COLO668 (cell line): ENCODE results near the gene PCGF1.
"Not testable (repeated sequence)": the region's sequence is repeated elsewhere in the genome, so short reads cannot be mapped to it uniquely, and the experiment has no call there.

ENCODE experiments used
- DNase-seq: peaks from one replicate; lab custom pipeline; 2025; ENCODE audit not compliant: unreplicated experiment; lab: John Stamatoyannopoulos, UW

The PCGF1 gene

DNA sequence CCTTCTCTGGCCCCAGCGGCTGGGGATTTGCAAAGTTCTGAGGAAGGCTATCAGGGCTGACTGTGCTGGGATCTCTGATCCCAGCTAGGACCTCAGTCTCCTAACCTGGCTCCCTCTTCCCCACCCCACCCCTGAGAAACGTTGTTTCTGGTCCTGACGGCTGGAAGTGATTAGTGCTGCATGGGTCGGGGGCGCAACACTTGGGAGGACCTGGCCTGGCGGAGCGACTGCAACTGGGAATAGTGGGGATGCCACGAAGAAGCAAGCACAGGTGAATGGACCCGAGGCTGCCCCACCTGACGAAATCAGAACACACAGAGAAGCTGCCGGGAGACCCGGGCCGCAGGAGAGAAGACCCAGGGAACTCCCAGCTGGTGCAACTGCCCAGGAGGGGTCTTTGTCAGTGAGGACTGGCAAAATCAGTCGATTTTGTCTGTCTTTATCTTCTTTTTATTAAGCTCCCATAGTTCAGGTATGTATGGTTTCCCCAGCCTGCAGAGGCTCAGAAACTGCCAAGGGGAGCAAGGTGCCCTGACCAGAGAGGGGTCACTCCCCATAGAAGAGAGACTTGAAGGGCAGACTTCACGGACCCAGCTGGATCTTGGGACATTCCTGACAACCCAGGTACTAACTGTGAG is 7.4 kb downstream of the PCGF1 start:
- no peak for DNase-seq

DNA sequence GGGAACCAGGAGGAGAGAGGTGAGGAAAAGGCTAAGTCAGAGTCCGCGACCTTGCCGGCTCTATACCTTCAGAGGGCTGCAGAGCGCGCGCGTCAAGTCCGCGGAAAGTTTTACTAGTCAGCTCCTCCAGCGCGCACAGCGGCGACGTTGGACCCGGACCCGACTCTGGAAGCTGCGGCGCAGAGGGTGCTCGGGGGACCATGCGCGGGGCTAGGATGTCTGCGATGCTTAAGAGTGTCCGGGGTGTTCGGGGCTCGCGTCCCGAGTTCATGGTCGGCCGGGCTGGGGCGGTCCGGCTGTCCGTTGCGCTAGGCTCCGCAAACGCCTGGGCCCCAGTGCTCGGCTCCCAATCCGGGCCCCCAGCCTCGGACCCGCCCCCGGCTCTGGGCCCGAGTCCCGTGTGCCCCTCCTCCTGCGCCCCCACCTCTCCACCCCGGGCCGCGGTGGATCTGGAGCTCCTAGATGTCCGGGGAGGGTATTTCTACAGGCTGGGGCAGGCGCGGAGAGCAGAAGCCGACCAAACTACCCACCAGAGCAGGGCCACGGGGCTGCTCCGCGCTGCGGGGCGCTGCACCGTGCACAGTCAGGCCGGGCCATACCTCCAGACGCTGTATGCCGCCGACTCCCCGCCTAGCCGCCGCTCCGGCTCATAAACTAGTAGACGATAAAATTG is 8.1 kb downstream of the PCGF1 start, which contains the start of gene LBX2:
TSS of gene LBX2 (minus strand) at position 337 of the 673 bp plus-strand sequence. CDS start at position 271, 66 bp downstream.
- DNase-seq = no peak

DNA sequence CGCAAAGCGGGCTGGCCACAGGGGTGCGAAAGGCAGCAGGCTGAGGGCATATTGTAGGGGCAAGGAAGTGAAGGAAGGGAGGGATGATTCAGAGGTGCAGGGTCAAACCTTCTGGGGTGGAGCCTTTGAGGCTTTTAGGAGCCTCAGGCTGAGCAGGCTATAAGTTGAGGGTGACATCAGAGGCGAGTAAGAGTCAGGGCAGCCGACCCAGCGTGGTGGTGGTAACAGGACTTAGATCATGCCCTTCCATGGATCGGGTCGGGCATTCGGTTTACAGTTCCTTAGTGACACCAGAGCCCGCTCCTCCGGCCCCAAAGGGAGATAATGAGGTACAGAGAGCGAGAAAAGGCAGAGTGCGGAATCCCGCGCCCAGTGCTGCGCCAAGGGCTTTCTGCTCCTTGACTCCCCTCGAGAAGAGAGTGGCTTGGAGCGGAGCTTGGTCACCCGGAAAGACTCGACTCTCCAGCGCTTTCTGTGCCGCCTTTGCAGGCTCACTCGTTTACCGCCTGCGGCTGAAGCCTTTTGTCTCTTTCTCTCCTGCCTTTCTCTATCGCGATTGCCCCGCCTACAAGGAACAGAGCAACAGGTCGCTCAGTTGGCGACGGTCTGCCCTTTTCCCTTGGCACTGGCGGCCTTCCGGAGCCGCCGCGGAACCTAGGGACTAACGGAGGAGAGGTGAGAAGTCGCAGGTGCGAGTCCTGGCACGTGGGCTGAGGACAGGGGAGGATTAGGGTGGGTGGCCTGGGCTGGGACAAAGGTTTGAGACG is 8.8 kb downstream of the PCGF1 start:
- DNase-seq = peak; percentile 60

GRCh38 chr2:74497777-74498499 is 9.6 kb downstream of the PCGF1 start:
- peak; percentile 86 for DNase-seq

DNA sequence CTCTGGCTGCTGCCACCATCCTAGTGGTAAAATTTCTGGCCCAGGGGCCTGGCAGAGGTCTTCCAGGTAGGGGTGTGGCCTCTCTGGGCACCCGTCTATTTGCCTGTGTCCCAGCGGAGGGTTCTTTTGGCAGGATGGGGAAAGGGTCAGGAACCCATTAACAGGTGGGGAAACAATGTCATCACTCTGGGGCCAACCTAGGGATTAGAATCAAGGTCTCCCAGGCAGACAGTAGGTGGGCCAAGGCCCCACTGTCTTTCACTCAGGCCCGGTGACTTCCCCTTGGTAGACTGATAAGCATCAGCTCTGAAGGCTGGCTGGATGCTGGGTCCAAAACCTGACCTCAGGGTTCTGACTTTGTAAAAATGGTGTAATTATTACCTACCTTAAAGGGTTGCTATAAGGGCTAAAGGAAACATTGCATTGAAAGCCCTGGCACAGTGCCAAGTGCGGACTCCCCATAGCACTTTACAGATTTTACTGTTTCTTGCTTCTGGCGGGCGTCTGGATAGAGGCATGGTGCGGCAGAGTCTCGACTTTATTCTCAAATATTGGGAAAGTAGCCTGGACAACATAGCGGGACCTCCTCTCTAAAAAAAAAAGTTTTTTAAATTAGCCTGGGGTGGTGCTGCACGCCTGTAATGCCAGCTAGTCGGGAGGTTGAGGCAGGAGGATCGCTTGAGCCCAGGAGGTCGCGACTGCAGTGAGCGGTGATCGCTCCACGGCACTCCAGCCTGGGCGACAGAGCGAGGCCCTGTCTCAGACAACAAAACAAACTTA is 10.3 kb downstream of the PCGF1 start:
- peak; percentile 39 for DNase-seq

DNA sequence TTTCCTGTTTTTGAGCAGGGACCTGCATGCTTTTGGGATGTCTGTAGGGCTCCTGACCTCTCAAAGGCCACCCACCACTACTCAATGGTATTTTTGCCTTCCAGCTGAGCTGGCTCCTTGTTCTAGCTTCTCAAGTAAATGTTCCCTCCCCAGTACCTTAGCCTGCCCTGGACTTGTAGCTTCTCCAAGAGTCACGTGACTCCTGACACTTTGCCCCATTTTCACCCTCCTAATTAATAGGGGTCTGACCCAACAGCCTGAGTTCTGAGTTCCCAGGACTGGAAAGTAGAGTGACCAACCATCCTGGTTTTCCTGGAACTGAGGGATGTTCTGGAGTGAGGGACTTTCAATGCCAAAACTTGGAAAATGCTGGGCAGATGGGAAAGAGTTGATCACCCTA is 12.1 kb downstream of the PCGF1 start:
- DNase-seq = no peak

DNA sequence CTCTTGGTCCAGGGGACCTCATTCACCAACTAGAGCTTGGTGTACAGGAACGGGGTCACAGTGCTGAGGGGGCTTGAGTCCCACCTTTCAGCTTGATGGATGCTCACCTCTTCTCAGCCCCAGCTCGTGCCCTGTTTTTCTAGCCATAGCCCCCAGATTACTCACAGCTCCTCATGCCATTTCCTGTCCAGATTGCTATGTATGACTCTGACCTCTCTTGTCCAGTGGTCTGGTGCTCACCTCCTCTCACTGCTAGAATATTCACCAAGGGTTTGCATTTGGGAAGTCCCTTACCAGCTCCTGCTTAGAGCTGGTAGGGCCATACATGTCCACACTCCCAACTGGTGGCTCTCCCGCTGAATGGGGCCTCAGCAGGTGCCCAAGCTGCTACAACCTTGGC is 13.9 kb downstream of the PCGF1 start:
- no peak for DNase-seq

DNA sequence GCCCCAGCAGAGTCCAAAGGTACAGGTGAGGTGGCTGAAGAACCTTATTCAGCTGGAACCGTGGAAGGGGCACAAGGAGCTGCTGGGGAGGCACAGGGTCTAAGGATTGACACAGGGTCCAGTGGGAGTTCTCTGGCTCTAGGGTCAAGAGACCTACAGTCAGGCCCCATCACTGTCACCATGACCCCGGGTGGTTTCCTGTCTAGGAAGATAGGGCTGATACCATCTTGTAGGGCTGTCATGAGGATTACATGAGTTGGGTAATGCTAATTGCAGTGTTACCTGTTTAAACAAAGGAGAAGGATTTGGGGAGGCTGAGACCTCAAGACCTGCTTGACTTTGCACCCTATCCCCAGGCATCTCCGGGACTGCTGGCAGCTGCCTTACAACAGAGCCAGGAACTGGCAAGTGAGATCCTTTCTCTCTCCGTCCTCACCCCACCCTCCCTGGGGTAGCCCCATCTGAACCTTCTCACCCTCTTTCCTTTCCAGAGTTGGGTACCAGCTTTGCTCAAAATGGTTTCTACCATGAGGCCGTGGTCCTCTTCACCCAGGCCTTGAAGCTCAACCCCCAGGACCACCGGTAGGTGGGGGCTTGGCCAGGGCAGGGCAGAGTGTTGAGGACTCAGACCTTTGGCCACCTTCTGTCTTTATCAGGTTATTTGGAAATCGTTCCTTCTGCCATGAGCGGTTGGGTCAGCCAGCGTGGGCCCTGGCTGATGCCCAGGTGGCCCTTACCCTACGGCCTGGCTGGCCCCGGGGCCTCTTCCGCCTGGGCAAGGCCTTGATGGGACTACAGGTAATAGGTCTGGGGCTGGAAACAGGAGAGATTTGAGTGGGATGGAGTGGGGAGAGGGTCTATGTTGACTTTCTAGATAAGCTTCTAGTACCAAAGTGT is 15.6 kb downstream of the PCGF1 start:
- no peak for DNase-seq

GRCh38 chr2:74489906-74490305 is 17.6 kb downstream of the PCGF1 start:
- no peak for DNase-seq

DNA sequence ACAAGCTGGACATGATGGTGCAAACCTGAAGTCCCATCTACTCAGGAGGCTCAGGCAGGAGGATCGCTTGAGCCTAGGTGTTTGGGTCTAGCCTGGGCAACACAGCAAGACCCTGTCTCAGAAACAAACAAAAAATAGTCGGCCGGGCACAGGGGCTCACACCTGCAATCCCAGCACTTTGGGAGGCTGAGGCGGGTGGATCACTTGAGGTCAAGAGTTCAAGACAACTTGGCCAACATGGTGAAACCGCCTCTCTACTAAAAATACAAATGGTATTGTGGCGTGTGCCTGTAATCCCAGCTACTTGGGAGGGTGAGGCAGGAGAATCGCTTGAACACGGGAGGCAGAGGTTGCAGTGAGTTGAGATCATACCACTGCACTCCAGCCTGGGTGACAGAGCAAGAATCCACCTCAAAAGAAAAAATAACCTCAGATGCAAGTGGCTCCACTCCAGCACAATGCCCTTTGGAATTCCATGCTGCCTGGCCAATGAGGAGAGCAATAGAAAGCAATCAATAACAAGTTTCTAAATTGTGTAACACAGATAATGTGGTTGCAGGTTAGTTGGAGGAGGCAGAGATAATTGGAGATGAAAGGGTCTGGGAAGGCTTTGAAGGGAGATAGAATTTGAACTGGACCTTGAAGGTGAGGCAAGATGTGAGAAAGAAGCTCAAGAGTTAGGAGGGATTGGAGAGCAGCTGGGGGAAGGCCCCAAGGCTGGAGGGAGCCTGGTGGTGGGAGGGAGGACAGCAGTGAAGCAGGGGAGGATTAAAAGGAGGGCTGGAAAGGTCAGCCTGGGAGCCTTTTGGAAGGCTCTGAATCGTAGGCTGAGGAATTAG is 18.6 kb downstream of the PCGF1 start:
- no peak for DNase-seq

GRCh38 chr2:74486141-74486540 is 21.4 kb downstream of the PCGF1 start:
- no peak for DNase-seq

GRCh38 chr2:74483675-74484164 is 23.8 kb downstream of the PCGF1 start:
- not testable (repeated sequence) for DNase-seq

GRCh38 chr2:74482801-74483674 is 24.5 kb downstream of the PCGF1 start, which contains the start of the genes CCDC142 and TTC31:
Gene CCDC142, minus strand, starts transcription at chr2:74482998. Its CDS starts 161 bp downstream, at chr2:74482837.
Gene TTC31, plus strand, starts transcription at chr2:74483081. Its CDS starts 15 bp downstream, at chr2:74483096.
- peak; percentile 92 for DNase-seq

DNA sequence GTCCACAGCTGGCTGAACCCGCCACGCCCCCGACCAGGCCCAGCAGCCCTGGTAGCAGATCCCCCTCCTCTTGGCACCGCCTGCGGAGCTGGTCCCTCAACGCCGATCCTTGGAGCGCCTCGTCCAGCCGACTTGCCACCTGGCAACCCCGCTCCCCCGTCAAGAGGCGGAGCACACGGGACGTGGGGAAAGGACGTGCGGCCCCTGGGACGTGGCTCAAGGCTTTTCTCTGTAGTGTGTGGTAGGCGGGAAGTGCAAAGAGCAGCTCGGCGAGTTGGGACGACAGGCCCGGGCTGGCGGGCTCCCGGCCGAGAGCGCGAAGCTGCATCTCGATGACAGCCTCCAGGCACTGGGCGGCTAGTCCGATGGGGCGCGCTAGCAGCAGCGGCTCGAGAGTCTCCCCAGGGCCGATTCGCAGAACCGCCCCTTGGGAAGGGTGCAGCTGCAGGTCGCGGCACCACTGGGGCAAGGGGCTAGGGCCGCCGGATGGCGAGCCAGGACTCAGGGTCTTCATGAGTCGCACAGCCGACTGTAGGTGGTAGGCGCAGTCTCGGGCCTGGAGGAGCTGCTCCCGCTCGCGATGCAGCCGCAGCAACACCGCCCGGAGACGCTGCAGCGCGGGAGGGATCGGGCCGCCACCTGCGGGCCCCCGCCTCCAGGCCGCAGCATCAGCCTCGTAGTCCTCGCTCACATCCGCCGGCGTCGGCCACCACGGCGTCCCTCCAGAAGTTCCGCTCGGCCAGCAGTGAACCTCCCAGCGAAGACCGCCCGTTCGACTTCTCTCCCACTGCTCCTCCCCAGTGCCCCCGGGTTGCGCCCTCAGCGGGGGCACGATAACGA is 25.3 kb downstream of the PCGF1 start:
- peak; percentile 73 for DNase-seq

DNA sequence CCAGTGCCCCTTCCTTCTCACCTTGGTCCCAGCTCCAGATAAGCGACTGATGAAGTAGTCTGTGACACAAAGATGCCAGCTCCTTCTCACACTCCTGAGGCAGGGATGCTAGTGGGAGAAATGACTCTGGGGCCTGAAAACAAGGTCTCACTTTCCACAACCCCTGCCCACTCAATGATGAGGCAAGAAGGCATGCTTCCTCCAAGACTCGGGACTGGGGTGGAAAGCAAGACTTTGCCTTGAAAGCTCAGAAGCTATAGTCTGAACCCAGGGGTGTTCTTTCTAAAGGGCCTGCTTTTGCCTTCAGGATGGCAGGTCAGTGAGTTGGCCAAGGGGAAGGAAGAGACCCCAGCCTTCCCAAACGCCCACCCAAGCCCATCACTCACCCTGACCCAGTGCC is 26.1 kb downstream of the PCGF1 start:
- DNase-seq = no peak

DNA sequence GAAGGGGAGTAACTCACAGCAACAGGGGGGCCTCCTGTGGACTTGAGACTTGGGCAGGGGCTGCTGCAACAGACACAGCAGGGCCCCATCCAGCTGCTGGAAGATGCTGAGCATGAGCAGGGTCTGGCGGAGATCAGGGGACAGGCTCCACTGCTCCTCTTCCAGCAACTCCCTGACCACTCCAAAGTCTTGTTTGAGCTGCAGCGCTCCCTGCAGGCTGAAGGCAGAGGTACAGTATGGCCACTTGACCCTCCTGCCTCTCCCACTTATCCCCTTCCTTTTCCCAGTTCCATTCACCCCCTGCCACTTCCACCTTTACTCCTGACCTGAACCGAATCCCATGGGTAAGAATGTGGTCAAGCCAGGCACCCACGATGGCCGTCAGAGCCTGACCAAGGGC is 32.6 kb downstream of the PCGF1 start:
- peak; percentile 15 for DNase-seq
